ENCODE results near the gene CYTIP.

The CYTIP gene

DNA sequence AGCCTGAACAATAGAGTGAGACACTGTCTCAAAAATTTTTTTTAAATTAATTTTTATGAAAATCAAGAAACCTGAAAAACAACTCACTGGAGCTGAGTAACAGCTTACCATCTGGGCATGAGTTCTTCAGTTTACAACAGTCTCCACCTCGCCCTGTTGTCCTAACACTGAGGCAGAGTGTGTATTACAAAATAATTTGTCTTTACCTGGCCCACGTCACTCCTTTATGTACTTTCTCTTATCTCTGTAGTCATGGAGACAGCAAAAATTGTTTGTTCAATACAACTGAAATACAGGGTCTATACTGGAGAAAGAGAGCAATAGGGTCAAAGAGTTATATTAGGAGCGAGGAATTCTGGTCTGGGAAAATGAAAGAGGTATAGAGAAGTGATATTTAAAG, 48.1 kb downstream of the CYTIP start:
- TF ChIP-seq, protein P1, sequence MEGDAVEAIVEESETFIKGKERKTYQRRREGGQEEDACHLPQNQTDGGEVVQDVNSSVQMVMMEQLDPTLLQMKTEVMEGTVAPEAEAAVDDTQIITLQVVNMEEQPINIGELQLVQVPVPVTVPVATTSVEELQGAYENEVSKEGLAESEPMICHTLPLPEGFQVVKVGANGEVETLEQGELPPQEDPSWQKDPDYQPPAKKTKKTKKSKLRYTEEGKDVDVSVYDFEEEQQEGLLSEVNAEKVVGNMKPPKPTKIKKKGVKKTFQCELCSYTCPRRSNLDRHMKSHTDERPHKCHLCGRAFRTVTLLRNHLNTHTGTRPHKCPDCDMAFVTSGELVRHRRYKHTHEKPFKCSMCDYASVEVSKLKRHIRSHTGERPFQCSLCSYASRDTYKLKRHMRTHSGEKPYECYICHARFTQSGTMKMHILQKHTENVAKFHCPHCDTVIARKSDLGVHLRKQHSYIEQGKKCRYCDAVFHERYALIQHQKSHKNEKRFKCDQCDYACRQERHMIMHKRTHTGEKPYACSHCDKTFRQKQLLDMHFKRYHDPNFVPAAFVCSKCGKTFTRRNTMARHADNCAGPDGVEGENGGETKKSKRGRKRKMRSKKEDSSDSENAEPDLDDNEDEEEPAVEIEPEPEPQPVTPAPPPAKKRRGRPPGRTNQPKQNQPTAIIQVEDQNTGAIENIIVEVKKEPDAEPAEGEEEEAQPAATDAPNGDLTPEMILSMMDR (IDR thresholded peaks at IDR 0.05; ENCODE audit: low read depth, low read length, missing control alignments): no peak
- in situ Hi-C loops (cut with HindIII; ENCODE audit: low pct_ligation_motif_present, low sequenced_read_pairs): no loop called here
- no peak overlapping the region for H3K4me3 ChIP-seq (ENCODE audit: low read depth, low read length)

DNA sequence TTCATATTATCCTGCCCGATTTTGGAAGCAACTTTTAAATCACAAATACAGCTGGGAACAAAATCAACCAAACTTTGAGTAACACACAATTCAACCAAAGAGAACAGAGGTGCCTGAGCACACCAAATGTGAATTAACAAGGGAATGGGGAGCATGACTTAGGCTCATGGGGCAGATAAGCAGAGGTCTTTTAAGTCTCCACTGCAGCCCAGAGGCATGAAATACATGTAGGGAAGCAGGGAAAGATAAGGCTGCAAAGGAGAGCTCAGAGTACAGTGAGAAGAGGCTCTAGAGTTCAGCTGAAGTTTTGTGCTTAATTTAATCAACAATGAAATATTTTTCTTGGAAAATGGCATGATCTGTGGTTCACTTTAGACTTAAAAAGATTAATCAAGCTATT, 49.0 kb downstream of the CYTIP start:
- Histone ChIP-seq H3K27ac (no peak overlapping the region), H3K36me3 (replicated peaks) (no peaks in the 10 kb centered on the region), H3K27me3 (replicated peaks) (no peaks in the 10 kb centered on the region), H3K4me3 (ENCODE audit: low read depth, low read length) (no peak overlapping the region)
- in situ Hi-C loops (cut with HindIII; ENCODE audit: low pct_ligation_motif_present, low sequenced_read_pairs): no loop called here
- DNase-seq: no peak
- TF ChIP-seq, protein P1 (IDR thresholded peaks at IDR 0.05; ENCODE audit: low read depth, low read length, missing control alignments): no peak

More for the DNA sequence above, 48.1 kb downstream of the CYTIP start:
- no peaks in the 10 kb centered on the region for H3K27me3 ChIP-seq (replicated peaks)
- H3K27ac ChIP-seq: no peak overlapping the region
- H3K36me3 ChIP-seq (replicated peaks): no peaks in the 10 kb centered on the region
- DNase-seq: no peak

DNA sequence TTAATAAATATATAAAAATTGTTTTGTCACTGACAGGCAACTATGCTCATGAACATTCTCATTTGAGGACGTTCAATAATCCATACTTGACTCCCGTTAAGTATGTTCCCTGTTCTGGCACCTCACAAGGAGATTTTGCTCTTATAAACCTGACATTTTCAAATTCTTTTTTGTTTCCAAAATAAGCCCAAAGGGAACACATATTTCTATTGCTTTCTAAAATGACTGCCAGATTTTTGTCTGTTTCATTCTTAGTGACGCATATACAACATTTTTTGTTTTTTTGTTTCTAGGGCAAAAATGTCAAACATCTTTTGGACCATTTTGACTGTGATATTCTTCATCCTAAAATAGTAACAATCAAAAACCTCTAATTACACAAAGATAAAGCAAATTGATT, 50.5 kb downstream of the CYTIP start:
- Histone ChIP-seq H3K4me3 (ENCODE audit: low read depth, low read length) (no peak overlapping the region), H3K27me3 (replicated peaks) (no peaks in the 10 kb centered on the region), H3K36me3 (replicated peaks) (no peaks in the 10 kb centered on the region), H3K27ac (no peak overlapping the region)
- no peak for DNase-seq
- in situ Hi-C loops (cut with HindIII; ENCODE audit: low pct_ligation_motif_present, low sequenced_read_pairs): no loop called here
- TF ChIP-seq, protein P1 (IDR thresholded peaks at IDR 0.05; ENCODE audit: low read depth, low read length, missing control alignments): no peak

DNA sequence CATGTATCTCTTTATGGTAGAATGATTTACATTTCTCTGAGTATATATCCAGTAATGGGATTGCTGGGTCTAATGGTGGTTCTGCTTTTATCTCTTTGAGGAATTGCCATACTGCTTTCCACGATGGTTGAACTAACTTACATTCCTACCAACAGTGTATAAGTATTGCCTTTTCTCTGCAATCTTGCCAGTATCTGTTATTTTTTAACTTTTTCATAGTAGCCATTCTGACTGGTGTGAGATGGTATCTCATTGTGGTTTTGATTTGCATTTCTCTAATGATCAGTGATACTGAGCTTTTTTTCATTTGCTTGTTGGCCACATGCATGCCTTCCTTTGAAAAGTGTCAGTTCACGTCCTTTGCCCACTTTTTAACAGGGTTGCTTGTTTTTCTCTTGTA, 55.1 kb downstream of the CYTIP start:
- Histone ChIP-seq H3K36me3 (replicated peaks) (no peaks in the 10 kb centered on the region), H3K4me3 (ENCODE audit: low read depth, low read length) (no peak overlapping the region), H3K27me3 (replicated peaks) (no peaks in the 10 kb centered on the region), H3K27ac (no peak overlapping the region)
- no peak for DNase-seq
- in situ Hi-C loops (cut with HindIII; ENCODE audit: low pct_ligation_motif_present, low sequenced_read_pairs): no loop called here
- TF ChIP-seq, protein P1 (IDR thresholded peaks at IDR 0.05; ENCODE audit: low read depth, low read length, missing control alignments): no peak

DNA sequence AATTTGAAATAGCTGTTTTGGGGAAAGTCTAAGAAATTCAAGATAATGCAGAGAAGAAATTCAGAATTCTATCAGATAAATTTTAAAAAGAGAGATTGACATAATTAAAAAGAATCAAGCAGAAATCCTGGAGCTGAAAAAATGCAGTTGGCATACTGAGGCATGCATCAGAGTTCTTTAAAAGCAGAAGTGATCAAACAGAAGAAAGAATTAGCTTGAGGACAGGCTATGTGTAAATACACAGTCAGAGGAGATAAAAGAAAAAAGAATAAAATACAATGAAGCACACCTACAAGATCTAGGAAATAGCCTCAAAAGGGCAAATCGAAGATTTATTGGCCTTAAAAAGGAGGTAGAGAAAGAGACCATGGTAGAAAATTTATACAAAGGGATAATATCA, 57.1 kb downstream of the CYTIP start:
- TF ChIP-seq, protein P1 (IDR thresholded peaks at IDR 0.05; ENCODE audit: low read depth, low read length, missing control alignments): no peak
- Histone ChIP-seq H3K4me3 (ENCODE audit: low read depth, low read length) (no peak overlapping the region), H3K27ac (no peak overlapping the region), H3K36me3 (replicated peaks) (no peaks in the 10 kb centered on the region), H3K27me3 (replicated peaks) (no peaks in the 10 kb centered on the region)
- no peak for DNase-seq
- in situ Hi-C loops (cut with HindIII; ENCODE audit: low pct_ligation_motif_present, low sequenced_read_pairs): no loop called here

DNA sequence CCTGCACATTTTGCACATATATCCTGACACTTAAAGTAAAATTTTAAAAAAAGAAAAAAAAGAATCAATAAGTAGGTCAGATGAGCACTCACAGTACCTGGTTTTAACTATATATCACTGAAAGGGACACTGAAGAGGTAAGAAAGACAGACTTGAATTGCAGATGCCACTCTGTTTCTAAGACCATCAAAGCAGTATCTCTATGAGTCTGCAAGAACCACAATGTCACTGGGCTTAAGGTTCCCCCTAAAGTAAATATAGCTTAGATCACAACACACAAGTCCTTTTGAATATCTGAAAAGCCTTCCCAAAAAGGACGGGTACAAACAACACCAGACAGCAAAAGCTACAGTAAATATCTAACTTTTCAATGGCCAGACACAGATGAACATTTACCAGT, 57.6 kb downstream of the CYTIP start:
- Histone ChIP-seq H3K27me3 (replicated peaks) (no peaks in the 10 kb centered on the region), H3K4me3 (ENCODE audit: low read depth, low read length) (no peak overlapping the region), H3K27ac (no peak overlapping the region), H3K36me3 (replicated peaks) (no peaks in the 10 kb centered on the region)
- no peak for DNase-seq
- in situ Hi-C loops (cut with HindIII; ENCODE audit: low pct_ligation_motif_present, low sequenced_read_pairs): no loop called here
- TF ChIP-seq, protein P1 (IDR thresholded peaks at IDR 0.05; ENCODE audit: low read depth, low read length, missing control alignments): no peak

Measured in brain microvascular endothelial cell (primary cell).